ENCODE measurements around the gene SFTA2.

- TF ChIP-seq POLR2AphosphoS5 (IDR thresholded peaks at IDR 0.05) (peak; percentile 40 to 90 (median 45)), CTCF (IDR thresholded peaks at IDR 0.05) (no peak), POLR2A (IDR thresholded peaks at IDR 0.05) (no peak)
These were observed 24.0 kb downstream of the SFTA2 start, which contains the start of gene GTF2H4 for GRCh38 chr6:30907758-30908591.
